Limb (tissue), 2 donors: Measurements from ENCODE around the gene SPAST.
"Not testable (repeated sequence)": the region's sequence is repeated elsewhere in the genome, so short reads cannot be mapped to it uniquely, and the experiment has no call there.

Experiments
- DNase-seq, 2 donors: peaks; one replicate each; pipeline ENCODE4 v3.0.0-alpha.2; 2016; ENCODE audit errors: extremely low spot score in 2 of 2

SPAST gene, protein sequence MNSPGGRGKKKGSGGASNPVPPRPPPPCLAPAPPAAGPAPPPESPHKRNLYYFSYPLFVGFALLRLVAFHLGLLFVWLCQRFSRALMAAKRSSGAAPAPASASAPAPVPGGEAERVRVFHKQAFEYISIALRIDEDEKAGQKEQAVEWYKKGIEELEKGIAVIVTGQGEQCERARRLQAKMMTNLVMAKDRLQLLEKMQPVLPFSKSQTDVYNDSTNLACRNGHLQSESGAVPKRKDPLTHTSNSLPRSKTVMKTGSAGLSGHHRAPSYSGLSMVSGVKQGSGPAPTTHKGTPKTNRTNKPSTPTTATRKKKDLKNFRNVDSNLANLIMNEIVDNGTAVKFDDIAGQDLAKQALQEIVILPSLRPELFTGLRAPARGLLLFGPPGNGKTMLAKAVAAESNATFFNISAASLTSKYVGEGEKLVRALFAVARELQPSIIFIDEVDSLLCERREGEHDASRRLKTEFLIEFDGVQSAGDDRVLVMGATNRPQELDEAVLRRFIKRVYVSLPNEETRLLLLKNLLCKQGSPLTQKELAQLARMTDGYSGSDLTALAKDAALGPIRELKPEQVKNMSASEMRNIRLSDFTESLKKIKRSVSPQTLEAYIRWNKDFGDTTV

DNA sequence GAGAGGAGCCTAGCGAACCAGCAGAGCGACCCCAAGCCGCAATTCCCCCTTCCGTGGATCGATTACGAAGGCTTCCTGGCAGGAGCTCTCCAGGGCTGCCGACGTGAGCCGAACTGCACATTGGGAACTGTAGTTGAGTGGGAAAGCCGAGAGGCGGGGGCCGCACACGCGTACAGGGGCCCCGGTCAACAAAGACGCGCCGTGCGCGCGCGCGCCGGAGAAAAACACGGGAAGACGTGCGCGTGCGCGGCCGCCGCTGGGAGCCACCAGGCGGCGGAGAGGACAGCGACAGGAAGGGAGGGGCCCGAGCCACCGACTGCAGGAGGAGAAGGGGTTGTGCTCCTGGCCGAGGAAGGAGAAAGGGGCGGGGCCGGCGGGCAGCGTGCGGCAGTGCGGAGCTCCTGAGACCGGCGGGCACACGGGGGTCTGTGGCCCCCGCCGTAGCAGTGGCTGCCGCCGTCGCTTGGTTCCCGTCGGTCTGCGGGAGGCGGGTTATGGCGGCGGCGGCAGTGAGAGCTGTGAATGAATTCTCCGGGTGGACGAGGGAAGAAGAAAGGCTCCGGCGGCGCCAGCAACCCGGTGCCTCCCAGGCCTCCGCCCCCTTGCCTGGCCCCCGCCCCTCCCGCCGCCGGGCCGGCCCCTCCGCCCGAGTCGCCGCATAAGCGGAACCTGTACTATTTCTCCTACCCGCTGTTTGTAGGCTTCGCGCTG, at the start of gene SPAST:
TSS of gene SPAST (plus strand) at position 247 of the 711 bp plus-strand sequence. CDS start at position 523, 276 bp downstream.
- peak; percentile 98 for DNase-seq

DNA sequence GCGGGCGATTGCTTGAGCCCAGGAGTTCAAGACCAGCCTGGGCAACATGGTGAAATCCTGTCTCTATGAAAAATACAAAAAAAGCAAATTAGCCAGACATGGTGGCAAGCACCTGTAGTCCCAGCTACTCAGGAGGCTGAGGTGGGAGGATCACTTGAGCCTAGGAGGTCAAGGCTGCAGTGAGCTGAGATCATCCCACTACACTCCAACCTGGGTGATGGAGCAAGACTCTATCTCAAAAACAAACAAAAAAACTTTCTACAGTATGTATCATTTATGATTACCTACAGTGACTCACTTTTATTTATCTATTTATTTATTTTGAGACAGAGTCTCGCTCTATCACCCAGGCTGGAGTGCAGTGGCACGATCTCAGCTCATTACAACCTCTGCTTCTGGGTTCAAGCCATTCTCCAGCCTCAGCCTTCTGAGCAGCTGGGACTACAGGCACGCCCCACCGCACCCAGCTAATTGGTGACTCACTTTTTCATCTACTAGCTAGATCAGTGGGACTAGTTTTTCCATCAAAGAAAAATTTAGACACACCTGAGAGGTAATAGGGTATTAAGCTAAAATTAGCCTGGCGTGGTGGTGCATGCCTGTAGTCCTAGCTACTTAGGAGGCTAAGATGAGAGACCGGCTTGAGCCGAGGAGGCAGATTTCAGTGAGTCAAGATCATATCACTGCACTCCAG, 44.4 kb upstream of the SPAST start:
- not testable (repeated sequence) for DNase-seq

DNA sequence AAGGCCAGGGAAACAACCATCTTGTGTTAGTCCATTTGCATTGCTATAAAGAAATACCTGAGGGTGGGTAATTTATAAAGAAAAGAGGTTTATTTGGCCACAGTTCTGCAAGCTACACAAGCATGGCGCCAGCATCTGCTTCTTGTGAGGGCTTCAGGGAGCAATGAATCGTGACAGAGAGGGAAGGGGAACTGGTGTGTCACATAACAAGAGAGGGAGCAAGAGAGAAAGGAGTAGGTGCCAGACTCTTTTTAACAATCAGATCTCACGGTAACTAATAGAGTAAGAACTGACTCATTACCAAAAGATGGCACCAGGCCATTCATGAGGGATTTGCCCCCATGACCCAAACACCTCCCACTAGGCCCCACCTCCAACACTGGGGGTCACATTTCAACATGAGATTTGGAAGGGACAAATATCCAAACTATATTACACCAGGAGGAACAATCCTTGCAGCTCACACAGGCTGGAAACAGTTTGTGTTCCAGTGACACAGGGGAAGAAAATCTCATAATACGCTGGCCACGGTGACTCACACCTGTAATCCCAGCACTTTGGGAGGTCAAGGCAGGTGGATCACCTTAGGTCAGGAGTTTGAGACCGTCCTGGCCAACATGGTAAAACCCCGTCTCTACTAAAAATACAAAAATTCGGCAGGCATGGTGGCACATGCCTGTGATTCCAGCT, 29.0 kb upstream of the SPAST start:
- DNase-seq = not testable (repeated sequence)

DNA sequence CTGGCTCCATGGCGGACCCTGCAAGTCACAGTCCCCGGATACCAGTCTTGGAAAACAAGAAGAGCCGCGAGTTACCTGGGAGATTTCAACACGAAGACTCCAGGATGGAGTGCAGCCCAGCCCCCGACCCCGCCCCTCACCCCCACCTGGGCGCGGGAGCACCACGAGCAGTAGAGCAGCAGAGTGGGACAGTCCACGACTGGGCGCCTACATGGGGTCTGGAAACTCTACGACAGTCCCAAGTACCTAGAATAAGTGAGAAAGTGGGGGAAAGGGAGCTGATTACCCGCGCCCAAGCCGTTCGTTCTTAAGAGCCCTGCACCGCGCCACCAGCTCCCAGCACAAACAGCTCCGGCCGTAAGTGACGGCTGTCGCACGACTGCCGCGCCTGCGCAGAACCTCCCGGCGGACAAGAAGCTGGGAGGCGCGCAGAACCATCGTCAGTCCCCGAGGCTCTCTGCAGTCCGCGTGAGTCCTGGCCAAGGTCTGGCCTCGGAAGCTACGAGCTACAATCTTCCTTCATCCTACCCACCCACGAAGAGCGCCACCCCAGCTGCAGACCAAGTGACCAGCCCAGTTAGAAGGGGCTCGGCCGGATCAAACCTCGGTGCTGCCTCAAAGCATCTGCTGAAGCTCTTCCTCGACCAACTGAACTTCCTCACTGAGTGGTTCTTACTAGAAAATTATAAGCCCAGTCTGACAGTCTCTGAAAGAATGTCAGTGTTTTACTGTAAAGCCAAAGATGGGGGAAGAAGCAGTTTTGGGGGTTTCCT, 23.7 kb upstream of the SPAST start, which contains the start of gene DPY30:
TSS of gene DPY30 (minus strand) at position 359 of the 773 bp plus-strand sequence. CDS start at position 10, 349 bp downstream.
- peak; percentile 94 to 95 for DNase-seq

DNA sequence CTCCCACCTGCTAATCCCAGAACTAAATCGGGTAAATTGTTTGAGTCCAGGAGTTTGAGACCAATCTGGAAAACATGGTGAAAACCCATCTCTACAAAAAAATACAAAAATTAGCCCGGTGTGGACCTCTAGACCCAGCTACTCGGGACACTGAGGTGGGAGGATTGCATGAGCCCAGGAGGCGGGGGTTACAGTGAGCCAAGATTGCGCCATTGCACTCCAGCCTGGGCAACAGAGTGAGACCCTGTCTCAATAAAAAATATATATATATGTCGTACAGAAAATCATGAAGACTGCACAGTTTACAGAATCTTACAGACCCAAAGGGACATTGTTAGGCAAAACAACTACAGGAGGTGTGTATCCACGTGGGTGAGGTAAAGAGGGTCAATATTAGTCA, 19.8 kb upstream of the SPAST start:
- no peak for DNase-seq

DNA sequence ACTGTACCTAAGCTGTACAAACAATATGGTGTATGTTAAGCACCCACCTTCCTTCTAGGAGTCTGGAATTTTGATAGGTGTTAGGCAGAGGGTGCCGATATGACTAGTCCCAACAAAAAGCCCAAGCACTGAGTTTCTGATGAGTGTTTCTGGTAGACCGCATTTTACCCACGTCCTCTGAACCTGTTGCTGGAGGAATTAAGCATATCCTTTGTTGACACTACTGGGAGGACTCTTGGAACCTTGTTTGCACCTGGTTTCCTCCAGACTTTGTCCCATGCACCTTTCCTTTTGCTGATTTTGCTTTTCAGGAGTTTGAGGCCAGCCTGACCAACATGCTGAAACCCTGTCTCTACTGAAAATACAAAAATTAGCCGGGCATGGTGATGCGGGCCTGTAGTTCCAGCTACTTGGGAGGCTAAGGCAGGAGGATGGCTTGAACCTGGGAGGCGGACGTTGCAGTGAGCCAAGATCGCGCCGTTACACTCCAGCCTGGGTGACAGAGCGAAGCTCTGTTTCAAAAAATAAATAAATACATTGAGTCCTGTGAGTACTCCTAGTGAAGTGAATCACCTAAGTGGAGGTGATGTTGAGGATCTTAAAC, 11.4 kb upstream of the SPAST start:
- DNase-seq = no peak

DNA sequence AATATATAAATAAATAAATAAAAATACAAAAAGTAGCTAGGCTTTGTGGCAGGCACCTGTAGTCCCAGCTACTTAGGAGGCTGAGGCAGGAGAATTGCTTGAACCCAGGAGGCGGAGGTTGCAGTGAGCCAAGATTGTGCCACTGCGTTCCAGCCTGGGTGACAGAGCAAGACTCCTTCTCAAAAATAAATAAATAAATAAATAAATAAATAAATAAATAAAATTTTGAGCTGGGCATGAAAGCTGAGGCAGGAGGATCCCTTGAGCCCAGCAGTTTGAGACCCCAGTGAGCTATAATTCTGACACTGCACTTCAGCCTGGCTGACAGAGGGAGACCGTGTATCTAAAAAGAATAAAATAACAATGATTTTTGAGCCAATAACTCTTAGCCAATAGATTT, 8.8 kb upstream of the SPAST start:
- DNase-seq = not testable (repeated sequence)

DNA sequence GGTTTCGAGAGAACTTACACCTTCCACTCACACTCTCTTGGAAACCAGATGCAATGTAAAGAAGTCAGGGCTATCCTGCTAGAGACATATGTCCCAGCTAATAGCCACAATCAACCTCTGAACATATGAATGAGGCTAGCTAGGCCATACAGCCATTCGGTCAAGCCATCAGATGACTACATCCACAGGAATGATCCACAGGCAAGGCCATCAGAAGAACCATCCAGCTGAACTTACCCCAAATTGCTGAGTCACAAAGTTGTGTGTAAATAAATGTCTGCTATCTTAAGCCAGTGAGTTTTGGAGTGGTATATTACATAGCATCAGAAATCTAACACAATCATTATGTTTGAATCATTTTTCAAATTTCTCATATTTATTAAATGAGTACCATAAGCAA, 5.2 kb upstream of the SPAST start:
- DNase-seq = no peak

DNA sequence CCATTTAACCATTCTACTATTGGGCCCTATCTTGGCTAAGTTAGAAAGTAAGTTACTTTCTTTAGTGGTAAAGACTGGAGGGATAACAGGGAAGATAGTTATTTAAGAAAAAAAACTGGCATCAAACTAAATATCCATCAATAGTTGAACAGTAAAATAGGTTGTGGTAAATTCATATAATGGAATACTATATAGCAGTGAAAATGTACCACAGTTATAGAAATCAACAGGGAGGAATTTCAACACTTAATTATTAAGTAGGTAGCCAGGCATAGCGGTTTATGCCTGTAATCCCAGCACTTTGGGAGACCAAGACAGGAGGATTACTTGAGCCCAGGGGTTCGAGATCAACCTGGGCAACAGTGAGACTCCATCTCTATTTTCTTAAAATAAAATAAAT, 3.1 kb upstream of the SPAST start:
- DNase-seq = no peak

DNA sequence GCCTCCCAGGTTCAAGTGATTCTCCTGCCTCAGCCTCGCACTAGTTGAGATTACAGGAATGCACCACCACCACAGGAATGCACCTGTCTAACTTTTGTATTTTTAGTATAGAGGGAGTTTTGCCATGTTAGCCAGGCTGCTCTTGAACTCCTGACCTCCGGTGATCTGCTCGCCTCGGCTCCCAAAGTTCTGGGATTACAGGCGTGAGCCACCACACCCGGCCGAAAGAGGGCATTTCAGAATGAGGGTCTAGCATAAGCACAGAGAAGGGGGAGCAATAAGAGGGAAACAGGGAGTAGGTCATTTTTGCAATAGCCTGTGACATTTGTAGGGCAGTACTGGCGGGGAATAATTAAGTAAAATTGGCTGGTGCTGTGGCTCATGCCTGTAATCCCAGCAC, 1.9 kb upstream of the SPAST start:
- DNase-seq = no peak

DNA sequence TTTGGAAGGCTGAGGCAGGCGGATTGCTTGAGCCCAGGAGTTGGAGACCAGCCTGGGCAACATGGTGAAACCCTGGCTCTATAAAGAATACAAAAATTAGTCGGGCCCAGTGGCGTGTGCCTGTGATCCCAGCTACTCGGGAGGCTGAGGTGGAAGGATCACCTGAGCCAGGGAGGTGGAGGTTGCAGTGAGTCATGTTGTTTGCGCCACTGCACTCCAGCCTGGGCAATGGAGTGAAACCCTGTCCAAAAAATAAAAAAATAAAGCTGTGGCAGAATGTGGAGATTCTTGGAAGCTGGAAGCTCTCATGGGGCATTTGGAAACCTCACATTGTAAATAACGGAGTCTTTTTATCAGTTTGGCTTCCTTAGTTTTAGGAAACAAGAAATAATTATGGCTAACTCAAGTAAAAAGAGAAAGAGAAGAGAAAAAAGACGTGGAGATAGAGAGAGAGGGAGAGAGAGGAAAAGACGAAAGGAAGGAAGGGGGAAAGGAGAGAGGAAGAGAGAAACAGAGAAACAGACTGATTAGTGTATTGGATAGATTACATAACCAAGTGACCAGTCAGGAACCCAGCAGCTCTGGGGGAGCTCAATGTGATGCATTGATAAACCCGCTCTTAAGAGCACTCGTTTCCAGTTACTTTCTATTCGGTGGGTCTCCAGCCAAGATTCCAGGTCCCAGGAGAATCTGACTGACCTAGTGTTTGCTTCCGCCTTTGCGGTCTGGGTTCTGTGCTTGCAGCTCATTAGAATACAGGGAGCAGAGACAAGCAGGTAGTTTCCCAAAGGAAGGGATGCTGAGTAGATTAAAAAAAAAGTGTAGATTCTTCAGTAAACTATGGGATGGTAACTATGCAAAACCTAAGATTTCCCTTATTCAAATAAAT, 1.1 kb upstream of the SPAST start:
- peak; percentile 16 to 60 for DNase-seq

DNA sequence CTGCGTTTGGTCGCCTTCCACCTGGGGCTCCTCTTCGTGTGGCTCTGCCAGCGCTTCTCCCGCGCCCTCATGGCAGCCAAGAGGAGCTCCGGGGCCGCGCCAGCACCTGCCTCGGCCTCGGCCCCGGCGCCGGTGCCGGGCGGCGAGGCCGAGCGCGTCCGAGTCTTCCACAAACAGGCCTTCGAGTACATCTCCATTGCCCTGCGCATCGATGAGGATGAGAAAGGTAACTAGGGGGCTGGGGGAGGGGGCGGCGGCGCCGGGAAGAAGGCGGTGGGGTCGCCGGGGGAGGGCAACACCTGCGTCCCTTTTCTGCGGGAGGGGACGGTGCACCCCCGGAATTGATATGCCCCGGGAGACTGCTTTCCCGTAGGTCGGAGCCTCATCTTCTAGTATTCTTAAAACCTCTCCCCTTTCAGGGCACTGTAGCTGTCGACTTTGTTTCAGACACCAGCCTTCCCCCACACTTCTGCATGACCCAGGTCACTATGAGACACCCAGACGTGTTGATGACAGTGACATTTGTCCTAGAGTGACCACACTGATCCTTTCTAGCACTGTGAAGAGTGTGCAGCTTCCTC, 755 bp downstream of the SPAST start:
- DNase-seq = peak in 1 of 2 donors; percentile 7

DNA sequence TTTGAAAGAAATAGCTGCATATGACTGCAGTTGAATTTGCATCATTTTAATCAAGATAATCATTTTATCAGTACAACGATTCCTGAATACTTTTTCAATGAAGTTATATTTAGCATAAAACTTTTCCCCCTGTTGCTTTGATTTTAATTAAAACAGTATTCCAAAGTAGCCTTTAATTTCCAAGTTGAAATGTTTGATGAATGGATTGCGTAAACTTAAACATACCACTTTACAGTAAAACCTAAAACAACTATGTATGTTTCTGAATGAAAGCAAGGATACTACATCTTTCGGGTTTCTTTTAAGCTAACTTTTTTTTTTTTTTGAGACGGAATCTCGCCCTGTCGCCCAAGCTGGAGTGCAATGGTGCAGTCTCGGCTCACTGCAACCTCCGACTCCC, 1.4 kb downstream of the SPAST start:
- DNase-seq = no peak

DNA sequence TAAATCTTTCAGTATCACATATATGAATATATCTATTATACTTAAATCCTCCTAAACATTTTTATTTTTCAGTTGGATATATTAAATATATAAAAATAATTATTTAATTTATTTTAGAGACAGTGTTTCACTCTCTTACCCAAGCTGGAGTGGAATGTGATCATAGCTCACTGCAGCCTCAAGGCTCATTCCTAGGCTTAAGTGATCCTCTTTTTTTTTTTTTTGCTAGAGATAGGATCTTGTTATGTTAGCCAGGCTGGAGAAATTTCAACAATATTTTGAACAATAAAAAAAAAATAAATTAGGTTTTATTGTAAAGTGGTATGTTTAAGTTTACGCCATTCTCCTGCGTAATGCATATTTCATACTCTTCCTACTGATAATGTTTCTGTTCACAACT, 4.2 kb downstream of the SPAST start:
- DNase-seq = no peak

DNA sequence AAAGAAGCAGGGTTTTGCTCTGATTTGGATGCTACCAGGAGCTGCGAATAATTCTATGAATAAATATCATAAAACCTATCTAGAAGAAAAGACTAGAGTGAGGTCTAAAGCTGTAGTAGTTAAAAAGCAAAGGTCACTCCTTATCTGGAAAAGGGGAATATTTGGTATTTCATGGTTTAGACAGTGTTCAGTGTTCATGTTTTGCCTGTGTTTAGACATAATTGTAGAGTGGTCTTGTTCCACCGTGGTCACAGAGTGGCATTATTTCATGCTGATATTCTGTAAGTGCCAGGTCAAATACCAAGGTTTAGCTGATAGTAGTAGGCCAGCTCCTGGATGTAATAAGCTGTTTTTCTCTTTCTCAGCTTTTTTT, 10.8 kb downstream of the SPAST start:
- no peak for DNase-seq

DNA sequence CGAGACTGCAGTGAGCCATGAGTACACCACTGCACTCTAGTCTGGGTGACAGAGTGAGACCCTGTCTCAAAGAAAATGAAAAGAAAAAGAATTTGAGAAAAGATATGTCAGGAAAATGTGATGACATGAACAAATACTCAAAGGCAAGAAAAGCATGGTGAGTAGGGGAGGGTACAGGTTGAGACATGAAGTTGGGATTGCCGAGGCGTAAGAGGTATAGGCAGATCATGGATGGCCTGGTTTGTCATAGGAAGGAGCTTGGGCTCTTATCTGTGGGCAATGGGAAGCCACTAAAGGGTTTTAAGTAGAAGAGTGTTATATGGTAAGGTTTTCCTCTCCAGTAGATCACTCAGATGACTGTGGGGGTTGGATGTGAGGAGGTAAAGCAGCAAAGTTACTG, 32.3 kb downstream of the SPAST start:
- DNase-seq = no peak

DNA sequence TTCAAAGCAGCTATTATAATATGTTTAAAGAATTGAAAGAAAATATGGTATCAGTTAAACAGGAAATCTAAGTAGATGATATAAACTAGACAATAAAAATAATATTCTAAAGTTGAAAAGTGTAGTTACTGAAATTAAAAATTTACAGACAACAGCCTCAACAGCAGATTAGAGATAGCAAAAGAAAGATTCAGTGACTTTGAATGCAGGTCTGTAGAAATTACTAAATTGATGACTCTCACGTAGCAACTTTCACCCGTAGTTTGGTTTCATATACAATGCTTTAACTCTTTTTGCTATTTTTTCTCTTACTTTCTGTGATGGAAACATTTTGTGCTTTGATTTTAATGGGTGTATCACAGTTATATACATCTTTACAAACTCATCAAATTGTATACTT, 44.8 kb downstream of the SPAST start:
- DNase-seq = no peak

DNA sequence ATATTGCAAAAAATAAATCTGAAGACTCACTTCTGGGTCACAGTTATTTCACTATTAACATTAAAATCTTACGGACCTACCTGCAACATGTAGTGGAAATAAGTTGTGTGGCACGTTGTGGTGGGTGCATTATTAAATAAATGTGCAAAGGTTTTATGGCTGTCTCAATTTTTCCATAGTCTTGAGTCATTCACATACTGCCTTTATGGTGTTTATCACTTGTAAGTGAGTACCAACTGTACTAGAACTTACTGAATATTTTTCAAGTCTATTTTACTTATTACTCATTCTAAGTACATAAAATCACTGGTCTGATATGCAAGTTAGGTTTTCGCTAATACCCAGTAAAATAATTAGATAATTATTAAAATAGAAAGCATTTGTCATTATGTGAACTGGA, 54.7 kb downstream of the SPAST start:
- no peak for DNase-seq

DNA sequence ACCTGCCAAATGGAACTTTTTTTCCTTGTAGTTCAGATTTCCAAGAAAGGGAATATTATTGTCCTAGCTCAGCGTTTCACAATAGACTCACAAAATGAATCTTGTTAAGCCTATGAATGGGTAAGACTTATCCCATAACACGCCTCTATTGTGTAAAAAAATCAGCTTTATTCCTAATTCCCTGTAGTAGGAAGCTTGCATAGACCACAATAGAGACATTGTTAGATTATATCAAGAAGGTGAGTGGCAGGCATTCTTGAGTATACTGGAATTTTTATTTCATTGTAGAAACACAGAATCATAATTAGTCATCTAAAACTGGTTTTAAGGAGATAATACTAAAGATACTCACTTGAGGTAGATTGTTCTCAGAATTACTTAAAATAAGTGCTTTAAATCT, 55.8 kb downstream of the SPAST start:
- DNase-seq = no peak
